CD4-positive, alpha-beta T cell treated with Interleukin-4 for 1 hour (primary cell): Measurements from ENCODE around the gene SEH1L.
"Not testable (repeated sequence)": the region's sequence is repeated elsewhere in the genome, so short reads cannot be mapped to it uniquely, and the experiment has no call there.

Source experiments
- DNase-seq, 2 donors: peaks; one replicate each; pipeline ENCODE4 v3.0.0-alpha.2; 2020 to 2022

Gene SEH1L

DNA sequence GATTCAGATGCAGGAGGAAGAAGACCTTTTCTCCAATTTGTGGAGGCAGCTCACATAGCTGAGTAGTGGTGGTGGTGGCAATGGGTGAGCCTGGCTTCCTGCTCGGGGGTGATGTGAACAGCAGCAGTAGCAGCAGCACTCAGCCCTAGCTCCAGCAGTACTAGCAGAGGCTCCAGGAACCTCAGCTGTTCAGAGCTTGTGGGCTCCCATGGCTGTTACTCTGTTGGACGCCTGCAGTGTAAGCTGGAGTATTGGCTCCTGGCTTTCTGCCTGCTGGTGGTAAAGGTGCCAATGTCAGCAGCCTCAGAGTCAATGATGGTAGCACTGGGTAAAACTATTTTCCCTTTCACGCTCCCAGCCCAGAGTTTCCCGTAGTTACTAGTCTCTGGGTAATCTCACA lies 3.1 kb upstream of the SEH1L start:
- DNase-seq = no peak

DNA sequence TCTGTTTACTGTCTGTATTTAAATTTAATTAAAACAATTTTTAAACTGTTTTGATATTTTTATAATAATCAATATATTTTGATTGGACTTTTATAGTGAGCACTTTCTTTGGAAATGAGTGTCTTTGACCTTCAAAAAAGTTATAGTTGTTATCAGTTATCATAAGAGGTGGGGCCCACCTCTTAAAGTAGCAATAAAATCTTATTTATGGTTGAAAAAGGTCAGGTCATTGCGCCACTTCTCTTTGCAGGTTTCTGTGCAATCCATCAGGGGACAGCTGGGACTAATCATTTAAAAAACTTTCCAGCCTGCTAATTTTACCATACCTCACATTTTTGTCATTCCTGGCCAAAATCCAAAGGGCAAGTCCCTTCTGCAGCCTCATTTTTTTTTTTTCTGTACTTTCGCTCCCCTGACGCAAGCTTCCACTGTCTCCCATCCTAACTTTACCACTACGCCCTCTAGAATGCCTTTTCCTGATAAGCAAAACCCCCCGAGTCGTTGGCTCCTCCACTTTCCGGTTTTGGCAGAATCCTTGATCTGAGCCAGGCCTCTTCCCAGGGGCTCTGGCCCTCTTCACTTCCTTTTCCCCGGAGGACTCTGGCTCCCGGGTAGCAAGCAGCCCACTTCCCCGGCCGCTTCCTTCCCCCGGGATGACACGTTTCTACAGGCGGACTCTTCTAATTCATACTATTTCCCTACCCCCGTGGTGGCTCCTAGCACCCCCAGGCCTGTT lies 1.1 kb upstream of the SEH1L start:
- no peak for DNase-seq

DNA sequence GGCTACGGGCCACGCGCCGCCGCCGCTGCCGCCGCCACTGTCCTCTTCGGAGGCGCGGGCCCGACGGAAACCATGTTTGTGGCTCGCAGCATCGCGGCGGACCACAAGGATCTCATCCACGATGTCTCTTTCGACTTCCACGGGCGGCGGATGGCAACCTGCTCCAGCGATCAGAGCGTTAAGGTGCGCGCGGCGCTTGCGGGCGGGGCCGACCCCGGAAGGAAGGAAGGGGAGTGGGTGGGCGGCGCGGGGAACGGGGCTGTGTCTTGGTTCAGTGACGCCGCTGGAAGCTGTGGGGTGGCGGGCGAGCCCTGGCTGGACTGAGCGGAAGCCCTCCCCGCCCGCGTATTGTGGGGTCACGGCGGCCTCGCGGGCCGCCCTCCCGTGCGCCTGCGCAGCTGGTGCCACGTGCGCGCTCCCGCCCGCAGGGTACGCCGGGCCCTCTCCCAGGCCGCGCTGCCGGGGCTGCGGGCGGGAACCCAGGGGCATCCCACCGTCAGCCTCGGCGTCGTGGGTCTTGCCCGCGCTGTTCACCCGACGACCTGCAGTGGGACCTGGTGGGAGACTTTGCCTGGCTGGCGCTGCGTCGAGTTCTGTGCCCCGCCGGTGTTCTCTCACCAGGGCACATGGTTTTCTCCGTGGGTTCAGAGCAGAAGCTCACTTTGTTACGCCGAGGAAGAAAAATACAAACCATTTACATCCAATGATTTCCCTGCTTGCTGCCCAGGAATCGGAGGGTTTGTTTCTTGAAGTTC lies 416 bp downstream of the SEH1L start:
- peak; percentile 98 to 99 for DNase-seq

DNA sequence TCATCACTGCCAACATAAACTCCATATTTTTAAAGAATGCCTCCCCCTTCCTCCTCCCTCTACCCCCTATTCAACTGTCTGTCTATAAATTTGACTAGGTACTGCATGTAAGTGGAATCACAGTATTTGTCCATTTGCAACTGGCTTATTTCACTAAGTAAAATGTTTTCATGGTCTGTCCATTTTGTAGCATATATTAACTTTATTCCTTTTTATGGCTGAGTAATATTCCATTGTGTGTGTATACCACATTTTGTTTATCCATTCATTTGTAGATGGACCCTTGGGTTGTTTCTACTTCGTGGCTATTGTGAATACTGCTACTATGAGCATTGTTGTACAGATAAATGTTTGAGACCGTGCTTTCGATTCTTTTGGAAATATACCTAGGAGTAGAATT lies 10.7 kb downstream of the SEH1L start:
- DNase-seq = no peak

DNA sequence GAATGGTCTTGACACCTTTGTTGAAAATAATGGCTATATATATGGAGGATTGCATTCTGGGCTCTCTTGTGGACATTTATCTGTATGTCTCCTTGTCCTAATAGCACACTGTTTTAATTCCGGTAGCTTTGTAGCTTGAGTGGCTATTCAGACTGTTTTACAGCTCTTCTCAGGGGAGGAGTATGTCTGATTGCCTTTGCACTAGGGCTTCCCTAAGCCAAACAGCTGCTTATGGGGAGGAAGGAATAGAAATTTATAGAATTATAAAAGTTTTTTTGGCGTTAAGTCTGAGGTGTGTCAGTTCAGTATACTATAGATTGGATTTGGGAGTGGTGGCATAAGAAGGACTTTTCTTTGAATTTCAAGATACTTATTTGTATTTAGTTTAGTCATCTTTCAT lies 12.6 kb downstream of the SEH1L start:
- DNase-seq = no peak

DNA sequence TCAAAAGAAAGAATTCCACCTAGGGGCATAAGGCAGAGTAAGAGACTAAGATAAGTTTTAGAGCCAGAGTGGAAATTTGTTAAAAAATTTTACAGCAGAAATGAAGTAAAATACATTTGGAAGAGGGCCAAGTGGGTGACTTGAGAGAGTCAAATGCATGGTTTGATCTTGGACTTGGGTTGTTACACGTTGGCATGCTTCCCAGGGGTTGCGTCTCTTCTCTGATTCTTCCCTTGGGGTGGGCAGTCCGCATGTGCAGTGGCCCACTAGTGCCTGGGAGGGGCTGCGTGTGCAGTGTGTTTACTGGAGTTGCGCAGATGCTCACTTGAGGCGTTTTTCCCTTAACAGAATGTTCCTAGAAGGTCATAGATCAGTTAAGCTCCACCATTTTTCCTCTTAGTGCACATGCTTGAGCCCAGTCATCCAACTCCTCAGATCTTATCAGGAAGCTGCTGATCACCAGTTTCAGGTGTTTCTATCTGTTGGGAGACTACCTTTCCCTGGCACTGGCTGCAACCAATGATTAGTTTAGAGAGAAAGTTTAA lies 13.1 kb downstream of the SEH1L start:
- DNase-seq = no peak

DNA sequence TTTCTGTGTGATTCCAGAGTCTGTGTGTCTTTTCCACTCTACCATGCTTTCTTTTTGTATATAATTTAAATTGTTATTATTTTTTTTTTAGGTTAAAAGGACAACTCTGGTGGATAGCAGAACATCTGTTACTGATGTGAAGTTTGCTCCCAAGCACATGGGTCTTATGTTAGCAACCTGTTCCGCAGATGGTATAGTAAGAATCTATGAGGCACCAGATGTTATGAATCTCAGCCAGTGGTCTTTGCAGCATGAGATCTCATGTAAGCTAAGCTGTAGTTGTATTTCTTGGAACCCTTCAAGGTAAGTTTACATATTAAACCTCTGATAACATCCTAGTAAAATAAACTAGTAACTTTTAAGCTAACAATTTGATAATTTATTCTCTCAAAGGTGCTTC lies 15.3 kb downstream of the SEH1L start:
- DNase-seq = no peak

DNA sequence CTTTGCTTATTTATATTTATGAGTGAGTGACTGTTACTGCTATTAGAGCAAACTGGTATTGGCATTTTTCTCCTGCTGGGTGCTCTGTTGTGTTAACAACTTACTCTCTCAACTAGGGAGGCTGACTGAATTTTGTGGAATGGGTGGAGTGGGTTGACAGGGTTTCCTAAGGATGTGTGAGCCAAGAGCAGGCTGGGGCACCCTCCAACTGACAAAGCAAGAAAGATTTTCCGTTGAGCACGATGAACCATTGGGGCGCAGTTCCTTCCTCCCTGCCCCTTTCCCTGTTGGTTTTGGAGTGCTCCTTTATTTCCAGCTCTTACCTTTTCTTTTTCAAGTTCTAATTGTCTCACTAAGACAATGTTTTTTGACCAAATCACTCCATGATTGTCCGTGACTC lies 20.3 kb downstream of the SEH1L start:
- no peak for DNase-seq

DNA sequence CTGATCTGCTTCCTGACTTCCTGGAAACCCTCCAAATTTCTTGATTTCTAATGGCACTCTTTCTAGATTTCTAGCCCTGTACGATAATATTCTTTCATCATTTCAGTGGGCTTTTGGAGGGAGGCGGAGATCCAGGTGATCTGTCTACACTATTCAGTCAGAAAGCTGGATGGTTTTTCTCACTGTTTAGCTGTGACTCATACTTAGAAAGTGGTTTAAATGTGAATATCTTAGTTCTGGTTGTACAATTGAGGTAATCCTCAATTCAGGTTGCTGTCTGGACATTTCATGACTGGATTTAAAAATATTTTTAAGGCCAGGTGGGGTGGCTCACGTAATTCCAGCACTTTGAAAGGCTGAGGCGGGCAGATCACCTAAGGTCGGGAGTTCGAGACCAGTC lies 20.8 kb downstream of the SEH1L start:
- no peak for DNase-seq

DNA sequence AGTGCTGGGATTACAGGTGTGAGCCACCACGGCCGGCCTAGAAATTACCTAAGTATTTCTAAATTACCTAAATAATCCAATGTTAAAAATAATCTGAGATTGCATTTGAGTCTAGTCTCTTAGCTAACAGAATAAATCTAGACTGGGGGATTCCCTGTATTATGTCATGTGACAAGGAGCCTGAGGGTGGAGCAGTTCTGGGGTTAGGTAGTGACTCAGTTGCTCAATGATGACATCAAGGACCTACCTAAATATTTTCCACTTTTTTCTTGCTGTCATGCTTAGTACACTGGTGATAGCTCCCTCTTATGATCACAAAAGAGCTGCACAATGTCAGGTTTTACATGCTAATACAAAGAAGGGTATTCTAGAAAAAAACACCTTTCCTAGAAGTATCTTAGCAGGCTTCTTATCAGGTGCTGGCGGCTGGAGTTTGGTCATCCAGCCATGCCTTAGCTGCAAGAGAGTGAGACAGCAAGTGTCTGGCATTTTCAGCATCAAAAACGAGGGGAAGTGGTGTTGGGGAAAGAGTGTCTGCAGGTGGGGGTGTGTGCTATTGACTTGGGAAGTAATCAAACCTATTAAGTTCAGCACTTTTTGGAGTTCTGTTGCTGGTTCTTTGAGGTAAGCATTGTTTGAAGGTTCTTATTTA lies 25.9 kb downstream of the SEH1L start:
- DNase-seq = no peak

DNA sequence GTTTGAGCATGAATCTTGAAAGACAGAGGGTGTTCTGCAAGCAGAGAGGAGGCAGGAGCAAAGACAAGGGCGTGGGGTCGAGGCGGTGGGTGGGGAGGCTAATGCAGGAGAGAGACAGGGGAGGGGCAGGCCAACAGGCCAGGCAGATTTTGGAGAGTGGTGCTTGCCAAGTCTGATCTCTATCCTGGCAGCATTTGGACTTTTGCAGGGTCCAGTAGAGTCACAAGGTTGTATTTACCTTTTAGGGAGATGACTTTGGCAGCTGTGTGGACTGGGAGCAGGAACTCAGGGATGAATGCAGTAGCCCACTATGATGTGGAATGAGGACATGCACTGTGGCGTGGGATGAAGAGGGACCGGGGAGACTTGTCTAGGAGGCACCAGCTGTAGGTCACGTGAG lies 27.7 kb downstream of the SEH1L start:
- no peak for DNase-seq

DNA sequence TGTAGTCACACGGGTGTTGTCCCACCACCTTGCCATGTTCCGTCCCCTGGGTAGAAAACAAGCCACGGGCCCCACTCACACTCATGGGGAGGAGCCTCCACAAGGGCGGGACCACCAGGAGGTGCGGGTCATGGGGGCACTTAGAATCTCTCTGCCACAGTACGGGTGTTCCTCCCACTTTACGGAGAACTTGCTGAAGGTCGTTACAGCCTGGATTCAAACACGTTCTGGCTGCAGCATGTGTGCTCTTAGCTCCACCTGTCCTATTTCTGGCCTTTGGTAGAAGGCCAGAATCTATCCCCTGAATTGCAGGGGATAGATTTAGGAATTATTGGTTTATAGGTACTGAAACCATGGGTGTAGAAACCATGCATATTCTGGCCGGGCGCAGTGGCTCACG lies 28.5 kb downstream of the SEH1L start:
- DNase-seq = no peak

DNA sequence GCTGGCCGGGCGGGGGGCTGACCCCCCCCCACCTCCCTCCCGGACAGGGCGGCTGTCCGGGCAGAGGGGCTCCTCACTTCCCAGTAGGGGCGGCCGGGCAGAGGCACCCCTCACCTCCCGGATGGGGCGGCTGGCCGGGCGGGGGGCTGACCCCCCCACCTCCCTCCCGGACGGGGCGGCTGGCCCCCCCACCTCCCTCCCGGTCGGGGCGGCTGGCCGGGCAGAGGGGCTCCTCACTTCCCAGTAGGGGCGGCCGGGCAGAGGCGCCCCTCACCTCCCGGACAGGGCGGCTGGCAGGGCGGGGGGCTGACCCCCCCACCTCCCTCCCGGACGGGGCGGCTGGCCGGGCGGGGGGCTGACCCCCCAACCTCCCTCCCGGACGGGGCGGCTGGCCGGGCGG lies 32.3 kb downstream of the SEH1L start:
- DNase-seq = not testable (repeated sequence)

DNA sequence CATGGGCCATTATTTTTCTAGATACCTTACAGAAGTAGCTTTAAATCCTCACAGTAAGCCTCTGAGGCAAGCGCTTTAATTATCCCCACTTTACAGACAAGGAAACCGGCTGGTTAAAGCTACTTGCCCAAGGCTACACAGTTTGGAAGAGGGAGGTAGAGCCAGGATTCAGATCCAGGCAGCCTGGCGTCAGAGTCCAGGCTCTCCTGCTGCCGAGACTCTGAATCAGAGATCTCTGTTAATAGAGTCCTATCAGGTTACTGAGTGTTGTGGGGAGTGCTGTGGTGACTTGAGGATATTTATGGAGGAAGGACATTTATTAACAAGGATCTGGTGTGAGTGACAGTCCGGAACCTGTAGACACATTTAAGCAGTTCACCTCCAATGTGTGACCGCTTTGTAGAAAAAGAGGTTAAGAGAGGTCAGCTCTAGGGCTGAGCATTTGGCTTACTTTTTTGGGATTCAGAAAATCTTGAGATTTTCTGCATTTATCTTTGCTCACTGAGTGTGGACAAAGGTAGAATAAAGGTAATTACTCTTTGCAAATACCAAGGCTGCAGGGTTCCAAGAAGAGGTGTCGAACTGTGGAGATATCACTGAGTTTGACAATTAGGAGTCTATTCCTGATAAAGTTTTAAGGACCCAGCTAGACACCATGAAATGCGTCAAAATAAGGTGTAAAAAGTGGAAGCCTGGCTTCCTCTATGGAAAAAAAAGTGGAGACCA lies 41.7 kb downstream of the SEH1L start:
- no peak for DNase-seq

DNA sequence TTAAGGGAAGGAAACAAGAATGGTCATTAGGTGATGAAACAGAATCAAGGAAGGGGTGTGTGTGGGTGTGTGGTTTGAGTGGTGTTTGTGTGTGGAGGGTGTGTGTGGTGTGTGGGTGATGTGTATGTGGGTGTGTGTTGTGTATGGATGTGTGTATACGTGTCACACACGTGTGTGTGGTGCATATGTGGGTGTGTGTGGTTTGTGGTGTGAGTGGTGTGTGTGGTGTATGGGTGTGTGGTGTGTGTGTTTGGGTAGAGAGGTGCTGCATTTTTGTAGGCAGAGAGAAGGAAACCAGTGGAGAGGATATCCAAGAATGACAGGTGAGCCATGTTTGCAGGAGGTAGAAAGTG lies 42.3 kb downstream of the SEH1L start:
- peak; percentile 42 to 57 for DNase-seq

DNA sequence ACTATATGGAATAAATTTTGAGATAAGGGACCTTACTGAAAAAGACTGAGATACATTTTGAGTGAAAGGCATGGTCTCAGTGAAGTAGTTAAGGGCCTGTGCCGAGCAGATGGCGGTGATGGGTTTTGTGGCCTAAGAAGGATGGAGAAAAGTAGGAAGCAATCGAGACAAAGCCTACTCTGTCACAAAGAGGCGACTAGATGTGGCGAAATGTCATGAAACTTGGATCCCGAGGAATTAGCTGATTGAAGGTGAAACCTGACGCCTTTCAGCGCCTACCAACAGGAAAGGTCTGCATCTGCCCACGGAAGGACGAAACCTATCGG lies 42.8 kb downstream of the SEH1L start:
- DNase-seq = no peak

DNA sequence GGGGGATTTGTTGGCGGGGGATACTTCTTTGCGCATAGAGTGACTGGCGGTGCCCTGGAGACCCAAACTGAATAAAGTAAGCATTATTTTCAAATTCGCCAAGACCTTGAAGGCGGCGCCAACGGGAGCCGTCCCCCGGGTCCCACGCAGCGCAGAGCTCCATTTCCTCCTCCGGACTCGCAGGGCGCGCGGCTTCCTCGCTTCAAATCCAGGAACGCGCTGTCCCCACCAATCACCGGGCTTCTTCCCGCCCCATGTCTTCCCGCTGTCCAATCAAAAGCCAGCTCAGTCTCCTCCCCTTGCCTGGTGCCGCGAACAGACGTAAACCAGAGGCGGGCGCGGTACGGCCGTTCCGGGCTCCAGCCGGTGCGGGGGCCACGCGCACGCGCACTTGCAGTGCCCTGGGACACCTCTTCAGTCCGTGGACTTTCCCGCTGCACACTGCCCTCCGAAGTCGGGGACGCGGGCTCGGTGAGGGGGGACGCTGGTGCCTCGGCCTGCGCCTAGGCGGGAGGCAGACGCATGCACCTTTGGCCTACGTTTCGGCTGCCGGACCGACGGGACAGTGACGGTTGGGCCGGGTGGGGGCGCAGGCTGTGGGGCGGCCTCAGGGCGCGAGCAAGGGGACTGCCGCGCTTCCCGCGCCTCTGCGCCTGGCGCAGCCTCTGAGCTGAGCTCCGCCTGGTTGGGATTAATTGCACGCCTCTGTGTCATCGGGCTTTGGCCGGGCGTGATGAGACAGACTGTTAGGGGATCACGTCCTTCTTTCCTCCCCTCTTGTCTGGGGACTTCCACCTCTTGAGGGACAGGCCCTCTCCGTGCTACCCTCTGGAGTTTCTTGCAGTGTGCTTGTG lies 43.4 kb downstream of the SEH1L start, which contains the start of gene CEP192:
Gene CEP192, plus strand, starts transcription at position 396 of the 854 bp plus-strand sequence. CDS start 8,063 bp downstream, outside the sequence.
- DNase-seq = peak; percentile 98 to 99

DNA sequence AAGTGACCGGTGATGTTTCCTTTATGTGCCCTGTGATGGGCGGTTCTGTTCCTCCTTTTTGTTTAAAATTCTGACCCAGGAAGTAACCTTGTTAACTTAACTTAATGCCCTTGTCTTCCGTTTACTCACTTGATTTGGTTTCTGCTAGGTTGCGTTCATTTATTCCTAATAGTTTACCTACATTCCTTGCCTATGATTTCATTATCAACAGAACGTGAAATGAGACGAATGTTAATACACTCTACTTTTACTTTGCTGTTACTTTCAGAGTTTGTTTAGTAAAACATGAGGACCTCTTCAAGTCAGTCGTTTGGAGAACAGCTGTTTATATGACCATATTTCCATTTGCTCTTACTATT lies 44.0 kb downstream of the SEH1L start:
- DNase-seq = no peak

DNA sequence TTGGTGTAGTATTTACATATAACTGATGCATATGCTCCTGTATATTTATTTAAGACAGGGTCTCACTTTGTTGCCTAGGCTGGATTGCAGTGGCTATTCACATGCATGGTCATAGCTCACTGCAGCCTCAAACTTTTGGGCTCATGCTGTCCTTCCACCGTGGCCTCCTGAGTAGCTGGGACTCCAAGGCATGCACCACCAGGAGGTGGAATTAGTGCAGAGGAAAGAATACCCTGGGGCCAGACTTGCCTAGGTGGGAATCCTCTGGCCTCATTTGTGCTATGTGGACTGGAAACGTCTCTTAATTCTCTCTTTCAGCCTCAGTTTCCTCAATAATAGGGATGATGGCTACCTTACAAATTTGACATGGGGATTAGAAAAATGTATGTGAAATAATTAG lies 45.6 kb downstream of the SEH1L start:
- DNase-seq = no peak

DNA sequence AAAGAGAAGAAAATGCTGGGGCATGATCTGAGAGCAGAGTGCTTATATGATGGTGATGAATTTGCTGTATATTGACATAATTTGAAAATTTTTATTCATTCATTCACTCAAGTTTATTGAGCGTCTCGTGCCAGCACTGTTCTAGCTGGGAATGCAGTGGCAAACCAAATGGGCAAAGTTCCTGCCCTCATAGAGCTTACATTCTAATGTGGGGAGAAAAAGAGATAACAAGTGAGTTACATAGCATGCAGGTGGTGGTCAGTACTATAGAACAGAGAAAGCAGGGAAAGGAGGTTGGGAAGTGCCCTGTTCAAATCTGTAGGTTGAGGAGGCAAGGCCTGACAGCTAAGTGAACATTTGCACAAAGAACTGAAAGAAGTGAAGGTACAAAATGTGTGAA lies 47.6 kb downstream of the SEH1L start:
- DNase-seq = no peak

DNA sequence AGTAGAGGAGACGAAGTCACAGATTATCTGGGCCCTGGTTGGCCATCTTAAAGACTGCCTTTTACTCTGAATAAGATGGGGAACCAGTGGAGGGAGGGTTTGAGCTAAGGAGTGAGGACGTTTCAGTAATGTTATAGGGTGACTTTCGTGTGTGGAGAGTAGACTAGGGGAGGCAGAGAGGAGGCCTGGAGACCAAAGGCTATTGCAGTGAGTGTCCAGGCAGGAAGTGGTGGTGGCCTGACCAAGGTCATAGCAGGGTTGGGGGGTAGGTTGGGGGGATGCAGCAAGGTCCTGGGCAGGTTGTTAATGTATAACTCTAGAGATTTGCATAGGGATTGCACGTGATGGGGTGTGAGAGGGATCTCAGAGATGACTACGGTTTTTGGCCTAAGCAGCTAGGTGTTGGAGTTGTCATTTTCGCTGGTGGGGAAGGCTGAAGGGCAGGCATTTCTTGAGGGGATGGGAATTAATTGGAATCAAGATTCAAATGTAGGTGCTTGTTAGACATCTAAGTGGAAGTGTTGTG lies 48.2 kb downstream of the SEH1L start:
- no peak for DNase-seq

DNA sequence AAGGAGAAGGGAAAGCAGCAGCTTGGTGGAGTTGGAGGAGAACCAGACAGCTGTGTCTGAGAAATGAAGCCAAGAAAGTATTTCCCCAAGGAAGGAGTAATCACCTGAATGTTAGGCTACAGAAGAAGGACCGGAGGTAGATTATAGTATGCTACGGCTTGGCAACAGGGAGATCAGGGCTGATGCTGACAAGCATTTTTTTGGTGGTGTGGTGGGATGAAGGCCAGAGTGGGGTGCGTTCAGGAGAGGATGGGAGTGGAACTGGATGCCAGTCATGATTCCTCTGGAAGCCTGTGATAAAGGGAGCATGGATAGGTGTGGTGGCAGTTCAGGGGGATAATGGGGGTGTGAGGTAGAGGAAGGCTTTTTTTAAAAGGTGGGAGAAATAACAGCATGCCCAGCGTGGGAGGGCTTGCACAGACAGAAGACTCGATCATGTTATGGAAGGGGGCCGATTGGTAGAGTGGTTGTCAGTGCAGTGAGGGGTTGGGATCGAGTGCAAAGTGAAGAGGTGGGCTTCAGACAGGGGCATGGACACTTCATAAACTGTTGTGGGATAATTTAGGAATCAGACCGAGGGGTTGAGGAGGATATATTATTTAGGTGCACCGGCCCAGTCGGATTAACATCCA lies 49.0 kb downstream of the SEH1L start:
- no peak for DNase-seq
